HepG2 (cell line): ENCODE measurements around the gene ENTPD1. TPM values are rescaled to one million over a fixed set of nuclear protein-coding genes. Genes with fewer than 3 reads are reported as not detected.
"Not testable (repeated sequence)": the region's sequence is repeated elsewhere in the genome, so short reads cannot be mapped to it uniquely, and the experiment has no call there.

ENCODE experiments used
- ATAC-seq: fragments of 200-7000 bp; cut with Tn5 transposase; 3 replicates; pipeline ENCODE4 v1.9.1; 2020; ENCODE audit warnings: mild to moderate bottlenecking, moderate library complexity
- BruUV-seq: library from RNA; stranded (reverse); fragments of 400-500 nt; replicated peaks from 2 replicates; lab custom pipeline; 2021; lab: Mats Ljungman, UMichigan
- CTCF ChIA-PET: fragments of 300-600 bp; formaldehyde crosslinking; extraction: SDS; loops from one replicate; lab custom pipeline; 2021; ENCODE audit warnings: low total read pairs, inconsistent platforms, low intra/inter-chr PET ratio; lab: Yijun Ruan, JAX
- POLR2A ChIA-PET: fragments of 350-600 bp; sonication (Branson Sonifier 250); formaldehyde crosslinking; loops from one replicate; lab custom pipeline; 2020; ENCODE audit warnings: antibody characterized with exemption, inconsistent platforms; lab: Yijun Ruan, JAX
- DNase-seq: peaks from one replicate; pipeline ENCODE4 v3.0.0-alpha.2; 2015; ENCODE audit warnings: low spot score
- FAIRE-seq: peaks from 3 replicates; lab custom pipeline; 2011; peaks lifted over from hg19 to GRCh38; lab: Jason Lieb, UNC
- H2AFZ ChIP-seq: one replicate; pipeline ENCODE4 v1.6.1; 2011; ENCODE audit warnings: low read length, inconsistent platforms
- H3K27ac ChIP-seq: fragments of 300-600 bp; 3 replicates; pipeline ENCODE4 v1.8.0; 2011; ENCODE audit warnings: mixed run types, mild to moderate bottlenecking, mixed read lengths, low read length, inconsistent platforms; ENCODE audit not compliant: insufficient read depth; ENCODE audit errors: extremely low read length
- H3K27me3 ChIP-seq, 2 experiments: fragments of 200-600 bp in 1 of 2; 2 replicates in 1 of 2; 3 replicates in 1 of 2; pipeline versions ENCODE4 v1.6.0 to v1.8.0; 2011; ENCODE audit warnings: low read length in 2 of 2, mild to moderate bottlenecking in 2 of 2, moderate library complexity in 2 of 2, inconsistent platforms in 1 of 2; ENCODE audit not compliant: insufficient read depth in 2 of 2, control insufficient read depth in 1 of 2
- H3K36me3 ChIP-seq, 2 experiments: fragments of 200-600 bp in 1 of 2; replicated peaks in 1 of 2; 2 replicates in 1 of 2; 3 replicates in 1 of 2; pipeline versions ENCODE4 v1.5.1 to v1.8.0; 2011; ENCODE audit warnings: low read length in 2 of 2, inconsistent platforms in 1 of 2; ENCODE audit not compliant: insufficient read depth in 2 of 2, control insufficient read depth in 1 of 2
- H3K4me1 ChIP-seq: 2 replicates; pipeline ENCODE4 v1.5.1; 2012; ENCODE audit warnings: low read length, inconsistent platforms; ENCODE audit not compliant: insufficient read depth
- H3K4me2 ChIP-seq: 2 replicates; pipeline ENCODE4 v1.6.0; 2011; ENCODE audit warnings: low read depth, low read length, inconsistent platforms
- H3K4me3 ChIP-seq, 3 experiments: fragments of 200-600 bp in 1 of 3; sonication (generic), shearing (Covaris generic) in 1 of 3; replicated peaks in 1 of 3; 2 replicates each; pipeline ENCODE4 v1.5.1; 2011 to 2016; ENCODE audit warnings: low read length in 3 of 3, inconsistent platforms in 2 of 3, low read depth in 2 of 3, mild to moderate bottlenecking in 2 of 3, control low read depth in 1 of 3, mixed read lengths in 1 of 3; ENCODE audit not compliant: insufficient read depth in 1 of 3
- H3K79me2 ChIP-seq: one replicate; pipeline ENCODE4 v1.6.1; 2011; ENCODE audit warnings: low read length, inconsistent platforms; ENCODE audit not compliant: insufficient read depth
- H3K9ac ChIP-seq: 2 replicates; pipeline ENCODE4 v1.6.0; 2011; ENCODE audit warnings: mild to moderate bottlenecking, low read depth, low read length, inconsistent platforms; ENCODE audit not compliant: insufficient read depth
- H3K9me3 ChIP-seq: 2 replicates; pipeline ENCODE4 v1.5.1; 2012; ENCODE audit warnings: mild to moderate bottlenecking, low read length
- H4K20me1 ChIP-seq: 2 replicates; pipeline ENCODE4 v1.6.0; 2011; ENCODE audit warnings: inconsistent platforms, mild to moderate bottlenecking, low read length, moderate library complexity; ENCODE audit not compliant: insufficient read depth
- ATF1 ChIP-seq: IDR thresholded peaks from 2 replicates; pipeline ENCODE4 v1.6.1; 2016; ENCODE audit warnings: mild to moderate bottlenecking, control low read depth
- ELF3 ChIP-seq: IDR thresholded peaks from 2 replicates; pipeline ENCODE4 v1.6.1; 2016; ENCODE audit warnings: missing genetic modification reagents, missing compliant biosample characterization
- ETV5 ChIP-seq: IDR thresholded peaks from 2 replicates; pipeline ENCODE4 v1.6.1; 2018; ENCODE audit warnings: missing biosample characterization, missing genetic modification reagents, inconsistent platforms, borderline replicate concordance
- FOXM1 ChIP-seq: sonication (generic); formaldehyde crosslinking; IDR thresholded peaks from 2 replicates; pipeline ENCODE4 v1.5.0; 2020; ENCODE audit warnings: missing genetic modification reagents
- ISL2 ChIP-seq: sonication (generic); formaldehyde crosslinking; IDR thresholded peaks from 2 replicates; pipeline ENCODE4 v1.5.0; 2020; ENCODE audit warnings: missing genetic modification reagents
- ZNF337 ChIP-seq: sonication (generic); formaldehyde crosslinking; IDR thresholded peaks from 2 replicates; pipeline ENCODE4 v1.5.1; 2020; ENCODE audit warnings: missing genetic modification reagents, low read depth, mild to moderate bottlenecking, borderline replicate concordance
- ZNF564 ChIP-seq: sonication (generic); formaldehyde crosslinking; IDR thresholded peaks from 2 replicates; pipeline ENCODE4 v1.8.1; 2023; ENCODE audit warnings: mild to moderate bottlenecking, missing genetic modification reagents
- ZNF878 ChIP-seq: sonication (generic); formaldehyde crosslinking; IDR thresholded peaks from 2 replicates; pipeline ENCODE4 v1.8.1; 2023; ENCODE audit warnings: mild to moderate bottlenecking, missing genetic modification reagents, moderate library complexity
- WGBS: methylation state at CpG from one replicate; pipeline ENCODE4 v1.1.6; 2017; ENCODE audit warnings: low lambda C conversion rate; 5-methylcytosine and 5-hydroxymethylcytosine counted together
- in situ Hi-C: cut with HindIII; loops from 2 replicates; pipeline ENCODE4 v1.10.0; 2017; ENCODE audit warnings: low pct_unique_long_range_greater_than_20kb; ENCODE audit not compliant: extremely low pct_ligation_motif_present
- intact Hi-C: fragments of 100-400 bp; cut with micrococcal nuclease; formaldehyde crosslinking; loops from one replicate; pipeline ENCODE4 v1.10.0; 2022; ENCODE audit not compliant: unreplicated experiment
- polyA plus RNA-seq, 8 experiments: library from polyadenylated mRNA; depleted of rRNA in 3 of 8; stranded (reverse) in 7 of 8; unstranded in 1 of 8; fragments of >200 nt; fragmentation: Illumina TruSeq in 4 of 8; extraction: Trizol in 4 of 8; gene quantifications; 2 replicates each; pipeline versions ENCODE4 v1.2.1 to v1.2.3, GENCODE V29; 2011 to 2016; ENCODE audit warnings: low read depth in 4 of 8, missing spikeins in 1 of 8, mixed read lengths in 1 of 8; ENCODE audit not compliant: insufficient read depth in 1 of 8
- total RNA-seq, 5 experiments: library from RNA; depleted of rRNA; stranded (reverse); fragments of >200 nt; fragmentation: Illumina TruSeq; extraction: Trizol; gene quantifications; 2 replicates each; pipeline ENCODE4 v1.2.3, GENCODE V29; 2016; ENCODE audit warnings: low read depth in 1 of 5

ENTPD1 gene
- total and polyA plus RNA-seq, 2 of the 13 experiments (the other 11 are each of a cell fraction or from before 2014, with no cell fraction given) = 0.07 TPM

- H3K9me3 ChIP-seq = no peaks in the 10 kb centered on the region
- ATAC-seq (no peak), FAIRE-seq (no peak), DNase-seq (no peak)
- H3K9ac ChIP-seq = no peak overlapping the region
- POLR2A ChIA-PET = no interaction called here
- no peak overlapping the region for H2AFZ ChIP-seq
- no peaks in the 10 kb centered on the region for H4K20me1 ChIP-seq
- H3K4me2 ChIP-seq = no peak overlapping the region
- no peaks in the 10 kb centered on the region for H3K36me3 ChIP-seq
- TF ChIP-seq ZNF337 (CRISPR knock-in tag) (no peak), FOXM1 (CRISPR knock-in tag) (no peak), ATF1 (no peak), ZNF564 (CRISPR knock-in tag) (peak; percentile 73; the same call in 1 of the 2 replicates), ISL2 (no peak)
- TF ChIP-seq, all 625 proteins: peak for 1
- in situ Hi-C loops = no loop called here
- CTCF ChIA-PET = no interaction called here
- Histone ChIP-seq H3K27me3 (no peaks in the 10 kb centered on the region), H3K4me3 (no peak overlapping the region), H3K79me2 (no peaks in the 10 kb centered on the region), H3K27ac (no peak overlapping the region), H3K4me1 (peaks cover 10% of the 10 kb centered on the region)
- no TSS peak for BruUV-seq
- intact Hi-C loops = no loop called here
These were observed 12.1 kb downstream of the ENTPD1 start for GRCh38 chr10:95767884-95768556.

- FAIRE-seq = no peak
- TF ChIP-seq ELF3 (CRISPR knock-in tag) = 0 out of 2 replicates have a peak, but pooled peaks have one; percentile 55
- peak; percentile 30; the same call in 1 of the 2 replicates for TF ChIP-seq ETV5 (CRISPR knock-in tag)
- TF ChIP-seq ZNF878 = no peak
These were observed 14.2 kb downstream of the ENTPD1 start for GRCh38 chr10:95770084-95770720.

GRCh38 chr10:95773454-95773853 lies 17.5 kb downstream of the ENTPD1 start:
- WGBS = 32% methylated on average over 2 of the region's 2 CpGs

More at GRCh38 chr10:95770084-95770720, 14.2 kb downstream of the ENTPD1 start:
- 63% methylated on average over 4 of the region's 4 CpGs for WGBS
- BruUV-seq = no TSS peak
- CTCF ChIA-PET = no interaction called here
- Histone ChIP-seq H3K9me3 (no peaks in the 10 kb centered on the region), H3K79me2 (no peaks in the 10 kb centered on the region), H4K20me1 (no peaks in the 10 kb centered on the region), H2AFZ (no peak overlapping the region), H3K27ac (no peak overlapping the region), H3K9ac (no peak overlapping the region), H3K36me3 (no peaks in the 10 kb centered on the region), H3K4me3 (no peak overlapping the region), H3K4me1 (peaks cover 10% of the 10 kb centered on the region), H3K27me3 (no peaks in the 10 kb centered on the region), H3K4me2 (no peak overlapping the region)
- in situ Hi-C loops (no loop called here), intact Hi-C loops (no loop called here)
- DNase-seq (no peak), ATAC-seq (no peak)
- POLR2A ChIA-PET = no interaction called here

More at GRCh38 chr10:95773454-95773853, 17.5 kb downstream of the ENTPD1 start:
- FAIRE-seq, H2AFZ ChIP-seq, POLR2A ChIA-PET, H3K4me2 ChIP-seq, H3K79me2 ChIP-seq, H3K9ac ChIP-seq, H3K36me3 ChIP-seq, in situ Hi-C loops, CTCF ChIA-PET, H3K27ac ChIP-seq, DNase-seq, H3K4me1 ChIP-seq, ATAC-seq, H3K4me3 ChIP-seq, BruUV-seq, intact Hi-C loops, H3K9me3 ChIP-seq, H4K20me1 ChIP-seq, H3K27me3 ChIP-seq: not testable (repeated sequence)
